NOMO-1 treated with DMSO at 0.1 percent for 48 hours (cell line): ENCODE measurements around the gene MBD3L2.
A peak's percentile ranks its signal among the peaks of the same experiment; 100 is the strongest.
"Not testable (repeated sequence)": the region's sequence is repeated elsewhere in the genome, so short reads cannot be mapped to it uniquely, and the experiment has no call there.

Source experiments
- DNase-seq: peaks from one replicate; lab custom pipeline; 2025; ENCODE audit not compliant: unreplicated experiment; lab: John Stamatoyannopoulos, UW

The MBD3L2 gene

GRCh38 chr19:7049021-7049420 lies at the start of gene MBD3L2:
MBD3L2 (plus strand) TSS chr19:7049321; CDS start chr19:7049374, 53 bp downstream.
- not testable (repeated sequence) for DNase-seq

- DNase-seq: peak; percentile 75
These were observed 49.2 kb upstream of the MBD3L2 start for GRCh38 chr19:6999933-7000332.

- DNase-seq: peak; percentile 34
These were observed 48.8 kb upstream of the MBD3L2 start for GRCh38 chr19:7000333-7000732.

- DNase-seq: peak; percentile 51
These were observed 48.3 kb upstream of the MBD3L2 start for GRCh38 chr19:7000816-7001215.

GRCh38 chr19:7004313-7004931 lies 44.7 kb upstream of the MBD3L2 start:
- peak; percentile 13 for DNase-seq

GRCh38 chr19:7006135-7006704 lies 42.9 kb upstream of the MBD3L2 start:
- no peak for DNase-seq

GRCh38 chr19:7007859-7008258 lies 41.3 kb upstream of the MBD3L2 start:
- DNase-seq: peak; percentile 60

- no peak for DNase-seq
These were observed 38.2 kb upstream of the MBD3L2 start for GRCh38 chr19:7010722-7011593.

GRCh38 chr19:7013678-7014077 lies 35.4 kb upstream of the MBD3L2 start:
- peak; percentile 87 for DNase-seq

GRCh38 chr19:7018828-7019227 lies 30.3 kb upstream of the MBD3L2 start:
- no peak for DNase-seq

- not testable (repeated sequence) for DNase-seq
These were observed 27.8 kb upstream of the MBD3L2 start, which contains the start of gene MBD3L2B for GRCh38 chr19:7021331-7021730. MBD3L2B (minus strand) TSS chr19:7021431; CDS start chr19:7021397, 34 bp downstream.

GRCh38 chr19:7028790-7029189 lies 20.3 kb upstream of the MBD3L2 start:
- not testable (repeated sequence) for DNase-seq

- not testable (repeated sequence) for DNase-seq
These were observed 18.8 kb upstream of the MBD3L2 start, which contains the start of gene MBD3L5 for GRCh38 chr19:7030278-7030677. MBD3L5 (plus strand) TSS chr19:7030578; CDS start chr19:7030612, 34 bp downstream.

- DNase-seq: not testable (repeated sequence)
These were observed 9.0 kb upstream of the MBD3L2 start, which contains the start of gene MBD3L4 for GRCh38 chr19:7040079-7040478. MBD3L4 (minus strand) TSS chr19:7040179; CDS start chr19:7040144, 35 bp downstream.

- DNase-seq: not testable (repeated sequence)
These were observed 7.6 kb upstream of the MBD3L2 start for GRCh38 chr19:7041563-7041962.

GRCh38 chr19:7051421-7051820 lies 2.3 kb downstream of the MBD3L2 start:
- DNase-seq: not testable (repeated sequence)

- DNase-seq: not testable (repeated sequence)
These were observed 3.8 kb downstream of the MBD3L2 start for GRCh38 chr19:7052896-7053295.

- not testable (repeated sequence) for DNase-seq
These were observed 5.7 kb downstream of the MBD3L2 start for GRCh38 chr19:7054635-7055368.

GRCh38 chr19:7055679-7056078 lies 6.6 kb downstream of the MBD3L2 start:
- not testable (repeated sequence) for DNase-seq

GRCh38 chr19:7056371-7056770 lies 7.2 kb downstream of the MBD3L2 start:
- not testable (repeated sequence) for DNase-seq

GRCh38 chr19:7058576-7058975 lies 9.5 kb downstream of the MBD3L2 start, which contains the start of gene MBD3L3:
MBD3L3 (minus strand) TSS chr19:7058676; CDS start chr19:7058605, 71 bp downstream.
- DNase-seq: not testable (repeated sequence)
